H1 (cell line): Measurements from ENCODE around the gene ZNF454. TPM values are rescaled to one million over a fixed set of nuclear protein-coding genes. Genes with fewer than 3 reads are reported as not detected.

Experiments used
- CEBPB ChIP-seq: IDR thresholded peaks from 2 replicates; pipeline ENCODE4 v1.6.1; 2012; ENCODE audit warnings: low read depth, low read length
- SAP30 ChIP-seq: fragments of 300-600 bp; sonication (generic); IDR thresholded peaks from 2 replicates; pipeline ENCODE4 v1.7.1; 2012; ENCODE audit warnings: low read length, moderate library complexity, mild to moderate bottlenecking, inconsistent platforms; ENCODE audit not compliant: insufficient read depth, insufficient replicate concordance
- polyA plus RNA-seq, 7 experiments: library from polyadenylated mRNA; depleted of rRNA in 3 of 7; stranded (reverse) in 5 of 7; unstranded in 2 of 7; fragments of >200 nt in 5 of 7; fragments of 200-250 nt in 2 of 7; gene quantifications; 1 replicate in 5 of 7; 2 replicates in 1 of 7; 4 replicates in 1 of 7; pipeline versions ENCODE4 v1.2.1 to v1.2.3, GENCODE V29; 2011 to 2013; ENCODE audit warnings: missing spikeins in 2 of 7, mixed read lengths in 2 of 7
- total RNA-seq: library from RNA; stranded (reverse); fragmentation: NEBNext Ultra II Directional; extraction: Animal tissue kit (Norgen Biotek cat#: 25700); gene quantifications from 2 replicates; pipeline ENCODE4 v1.2.1, GENCODE V29; 2021
- TF ChIP-seq, protein P1 (sequence below): IDR thresholded peaks from 2 replicates; pipeline ENCODE4 v1.6.1; 2012; ENCODE audit warnings: inconsistent platforms
- TF ChIP-seq, protein P2 (sequence below): IDR thresholded peaks from 2 replicates; pipeline ENCODE4 v1.6.1; 2012; ENCODE audit warnings: inconsistent platforms

Gene ZNF454
- total and polyA plus RNA-seq, 2 of the 8 experiments (the other 6 are each of a cell fraction or from before 2014, with no cell fraction given): 0.33 to 1.2 TPM

DNA sequence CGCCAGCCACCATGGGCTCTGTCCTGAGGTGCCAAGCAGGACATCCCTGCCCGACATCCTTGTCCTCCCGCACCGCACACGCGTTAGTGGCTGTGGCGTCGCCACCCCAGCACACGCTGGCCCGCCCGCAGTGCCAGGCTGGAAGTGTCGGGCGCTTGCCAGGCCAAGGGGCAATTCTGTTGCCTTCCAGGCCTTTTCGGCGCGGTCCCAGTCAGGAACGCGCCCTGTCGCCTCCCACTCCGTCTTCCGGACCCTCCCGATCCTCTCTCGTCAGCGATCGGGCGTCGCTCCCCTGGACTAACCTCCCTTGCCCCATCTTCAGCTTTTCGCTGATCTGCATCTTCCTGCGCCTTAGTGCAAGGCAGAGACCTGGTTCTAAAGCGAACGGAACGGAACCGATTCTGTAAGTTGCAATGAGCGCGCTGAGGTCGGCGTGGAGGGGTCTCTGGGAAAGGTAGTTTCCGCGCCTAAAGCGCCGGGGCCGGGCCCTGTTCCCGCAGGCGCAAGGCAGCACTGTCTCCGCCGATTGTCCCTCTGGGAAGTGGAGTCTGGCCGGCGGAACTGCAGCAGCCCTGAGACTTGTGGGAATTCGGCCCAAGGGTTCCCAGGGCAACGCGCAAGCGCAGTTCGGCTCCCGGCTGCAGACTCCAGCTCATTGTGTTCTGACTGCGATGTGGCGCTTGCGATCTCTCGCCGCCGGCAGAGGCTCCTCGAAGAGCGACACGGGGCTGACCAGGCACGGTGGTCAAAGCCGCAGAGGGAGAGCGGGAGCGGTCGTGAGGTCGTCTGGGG, at the start of gene ZNF454 (continued):
- TF ChIP-seq, protein P1, sequence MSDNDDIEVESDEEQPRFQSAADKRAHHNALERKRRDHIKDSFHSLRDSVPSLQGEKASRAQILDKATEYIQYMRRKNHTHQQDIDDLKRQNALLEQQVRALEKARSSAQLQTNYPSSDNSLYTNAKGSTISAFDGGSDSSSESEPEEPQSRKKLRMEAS: peak; percentile 73
- TF ChIP-seq CEBPB: no peak
- no peak for TF ChIP-seq SAP30
- TF ChIP-seq, protein P2, sequence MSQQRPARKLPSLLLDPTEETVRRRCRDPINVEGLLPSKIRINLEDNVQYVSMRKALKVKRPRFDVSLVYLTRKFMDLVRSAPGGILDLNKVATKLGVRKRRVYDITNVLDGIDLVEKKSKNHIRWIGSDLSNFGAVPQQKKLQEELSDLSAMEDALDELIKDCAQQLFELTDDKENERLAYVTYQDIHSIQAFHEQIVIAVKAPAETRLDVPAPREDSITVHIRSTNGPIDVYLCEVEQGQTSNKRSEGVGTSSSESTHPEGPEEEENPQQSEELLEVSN: peak; percentile 72; the same call in 1 of the 2 replicates
